ENCODE measurements around the gene PMM1. TPM values are rescaled to one million over a fixed set of nuclear protein-coding genes. Genes with fewer than 3 reads are reported as not detected.

PMM1 gene
- total RNA-seq, 4 donors from 2014 or later, result 21.0 to 76.5 (median 34.6) TPM

GRCh38 chr22:41556561-41556960 is 33.1 kb downstream of the PMM1 start:
- Histone ChIP-seq H3K27ac (peak overlapping the region; percentile 58 to 77), H3K4me3 (no peak overlapping the region), H3K4me1 (peaks cover 5% of the 10 kb centered on the region in 2 donors), H3K36me3 (no peaks in the 10 kb centered on the region), H3K27me3 (no peaks in the 10 kb centered on the region), H3K9me3 (no peaks in the 10 kb centered on the region)
- DNase-seq, result no peak
- no peak for TF ChIP-seq POLR2A (IDR thresholded peaks at IDR 0.05)
- no peak for TF ChIP-seq CTCF (IDR thresholded peaks at IDR 0.05)
- intact Hi-C loops (cut with DNase I; ENCODE audit: low total_unique reads), result no loop called here

- Histone ChIP-seq H3K36me3 (no peaks in the 10 kb centered on the region), H3K4me1 (peaks cover 5% of the 10 kb centered on the region in 2 donors), H3K27me3 (no peaks in the 10 kb centered on the region), H3K4me3 (no peak overlapping the region), H3K27ac (peak overlapping the region; percentile 31 to 66), H3K9me3 (no peaks in the 10 kb centered on the region)
- peak; percentile 59 to 74 for DNase-seq
- TF ChIP-seq CTCF (IDR thresholded peaks at IDR 0.05), result no peak
- TF ChIP-seq POLR2A (IDR thresholded peaks at IDR 0.05), result no peak
- intact Hi-C loops (cut with DNase I; ENCODE audit: low total_unique reads), result no loop called here
These were observed 34.2 kb downstream of the PMM1 start for GRCh38 chr22:41555325-41555982.

GRCh38 chr22:41551877-41552582 is 37.6 kb downstream of the PMM1 start:
- no peaks in the 10 kb centered on the region for H3K36me3 ChIP-seq
- no peaks in the 10 kb centered on the region for H3K9me3 ChIP-seq
- no peak for TF ChIP-seq CTCF (IDR thresholded peaks at IDR 0.05)
- no peak for TF ChIP-seq POLR2A (IDR thresholded peaks at IDR 0.05)
- DNase-seq, result no peak
- H3K27ac ChIP-seq, result no peak overlapping the region
- no peaks in the 10 kb centered on the region for H3K27me3 ChIP-seq
- no peak overlapping the region for H3K4me3 ChIP-seq
- intact Hi-C loops (cut with DNase I; ENCODE audit: low total_unique reads), result no loop called here
- H3K4me1 ChIP-seq, result peaks cover 5% of the 10 kb centered on the region in 2 donors

- H3K9me3 ChIP-seq, result no peaks in the 10 kb centered on the region
- H3K27me3 ChIP-seq, result no peaks in the 10 kb centered on the region
- TF ChIP-seq POLR2A (IDR thresholded peaks at IDR 0.05), result no peak
- TF ChIP-seq CTCF (IDR thresholded peaks at IDR 0.05), result no peak
- H3K27ac ChIP-seq, result no peak overlapping the region
- DNase-seq, result no peak
- no peaks in the 10 kb centered on the region for H3K36me3 ChIP-seq
- H3K4me1 ChIP-seq, result peaks cover 0 to 5% of the 10 kb centered on the region in 2 donors
- intact Hi-C loops (cut with DNase I; ENCODE audit: low total_unique reads), result no loop called here
- no peak overlapping the region for H3K4me3 ChIP-seq
These were observed 38.6 kb downstream of the PMM1 start for GRCh38 chr22:41550952-41551491.

- TF ChIP-seq POLR2A (IDR thresholded peaks at IDR 0.05) (no peak), CTCF (IDR thresholded peaks at IDR 0.05) (no peak)
- no peak for DNase-seq
- no peaks in the 10 kb centered on the region for H3K27me3 ChIP-seq
- intact Hi-C loops (cut with DNase I; ENCODE audit: low total_unique reads), result no loop called here
- H3K27ac ChIP-seq, result no peak overlapping the region
- H3K4me3 ChIP-seq, result no peak overlapping the region
- H3K4me1 ChIP-seq, result no peaks in the 10 kb centered on the region
- no peaks in the 10 kb centered on the region for H3K36me3 ChIP-seq
- no peaks in the 10 kb centered on the region for H3K9me3 ChIP-seq
These were observed 40.8 kb downstream of the PMM1 start for GRCh38 chr22:41548830-41549211.

Data from uterus (tissue), 4 donors.